ENCODE data around the gene MRE11. TPM values are rescaled to one million over a fixed set of nuclear protein-coding genes. Genes with fewer than 3 reads are reported as not detected.

Gene MRE11
- total and polyA plus RNA-seq, 10 of the 15 experiments (the other 5 are each of a cell fraction or from before 2014, with no cell fraction given): 16.2 to 39.2 (median 26.9) TPM

GRCh38 chr11:94519478-94520084 lies 25.9 kb upstream of the MRE11 start:
- no TSS peak for BruUV-seq (replicated peaks)
- Histone ChIP-seq H3K79me2 (ENCODE audit: control insufficient read depth, insufficient read depth, low read length) (no peaks in the 10 kb centered on the region), H3K27ac (ENCODE audit: control insufficient read depth, insufficient read depth) (no peak overlapping the region), H2AFZ (ENCODE audit: control insufficient read depth, low read depth, low read length) (no peak overlapping the region), H3K9me3 (replicated peaks; ENCODE audit: control insufficient read depth, insufficient read depth, low read length) (no peaks in the 10 kb centered on the region), H3K4me2 (ENCODE audit: control insufficient read depth, insufficient read depth) (no peak overlapping the region), H3K9ac (ENCODE audit: control insufficient read depth, insufficient read depth, low read length) (no peak overlapping the region), H3K4me1 (ENCODE audit: control insufficient read depth, insufficient read depth, low read length) (no peaks in the 10 kb centered on the region; the same call in 1 of the 2 replicates), H3K4me3 (no peak overlapping the region), H4K20me1 (ENCODE audit: control insufficient read depth, insufficient read depth) (no peaks in the 10 kb centered on the region), H3K27me3 (replicated peaks in 1 of 2; ENCODE audit: control insufficient read depth in 2 of 2, insufficient read depth in 2 of 2, low read length in 1 of 2) (no peaks in the 10 kb centered on the region), H3K36me3 (ENCODE audit: control insufficient read depth in 2 of 2, insufficient read depth in 2 of 2, low read length in 1 of 2) (no peaks in the 10 kb centered on the region)
- TF ChIP-seq, protein P1, sequence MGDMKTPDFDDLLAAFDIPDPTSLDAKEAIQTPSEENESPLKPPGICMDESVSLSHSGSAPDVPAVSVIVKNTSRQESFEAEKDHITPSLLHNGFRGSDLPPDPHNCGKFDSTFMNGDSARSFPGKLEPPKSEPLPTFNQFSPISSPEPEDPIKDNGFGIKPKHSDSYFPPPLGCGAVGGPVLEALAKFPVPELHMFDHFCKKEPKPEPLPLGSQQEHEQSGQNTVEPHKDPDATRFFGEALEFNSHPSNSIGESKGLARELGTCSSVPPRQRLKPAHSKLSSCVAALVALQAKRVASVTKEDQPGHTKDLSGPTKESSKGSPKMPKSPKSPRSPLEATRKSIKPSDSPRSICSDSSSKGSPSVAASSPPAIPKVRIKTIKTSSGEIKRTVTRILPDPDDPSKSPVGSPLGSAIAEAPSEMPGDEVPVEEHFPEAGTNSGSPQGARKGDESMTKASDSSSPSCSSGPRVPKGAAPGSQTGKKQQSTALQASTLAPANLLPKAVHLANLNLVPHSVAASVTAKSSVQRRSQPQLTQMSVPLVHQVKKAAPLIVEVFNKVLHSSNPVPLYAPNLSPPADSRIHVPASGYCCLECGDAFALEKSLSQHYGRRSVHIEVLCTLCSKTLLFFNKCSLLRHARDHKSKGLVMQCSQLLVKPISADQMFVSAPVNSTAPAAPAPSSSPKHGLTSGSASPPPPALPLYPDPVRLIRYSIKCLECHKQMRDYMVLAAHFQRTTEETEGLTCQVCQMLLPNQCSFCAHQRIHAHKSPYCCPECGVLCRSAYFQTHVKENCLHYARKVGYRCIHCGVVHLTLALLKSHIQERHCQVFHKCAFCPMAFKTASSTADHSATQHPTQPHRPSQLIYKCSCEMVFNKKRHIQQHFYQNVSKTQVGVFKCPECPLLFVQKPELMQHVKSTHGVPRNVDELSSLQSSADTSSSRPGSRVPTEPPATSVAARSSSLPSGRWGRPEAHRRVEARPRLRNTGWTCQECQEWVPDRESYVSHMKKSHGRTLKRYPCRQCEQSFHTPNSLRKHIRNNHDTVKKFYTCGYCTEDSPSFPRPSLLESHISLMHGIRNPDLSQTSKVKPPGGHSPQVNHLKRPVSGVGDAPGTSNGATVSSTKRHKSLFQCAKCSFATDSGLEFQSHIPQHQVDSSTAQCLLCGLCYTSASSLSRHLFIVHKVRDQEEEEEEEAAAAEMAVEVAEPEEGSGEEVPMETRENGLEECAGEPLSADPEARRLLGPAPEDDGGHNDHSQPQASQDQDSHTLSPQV (IDR thresholded peaks at IDR 0.05): peak; percentile 55; the same call in 1 of the 2 replicates
- TF ChIP-seq IRF3 (IDR thresholded peaks at IDR 0.05) (no peak), ZBTB40 (IDR thresholded peaks at IDR 0.05; ENCODE audit: borderline replicate concordance) (no peak), IRF4 (IDR thresholded peaks at IDR 0.05; ENCODE audit: low read depth, low read length) (no peak), SMC3 (IDR thresholded peaks at IDR 0.05; ENCODE audit: borderline replicate concordance, low read length) (peak; percentile 48; the same call in 1 of the 2 replicates), CTCF (IDR thresholded peaks at IDR 0.05 in 2 of 3, conservative IDR thresholded peaks at IDR 0.05 in 1 of 3; ENCODE audit: control insufficient read depth in 2 of 3, extremely low read depth in 1 of 3, insufficient read depth in 1 of 3, low read depth in 3 of 3, low read length in 3 of 3) (peak; percentile 37 to 47 (median 40); a peak in 5 of 6 replicates), CBX3 (IDR thresholded peaks at IDR 0.05; ENCODE audit: borderline replicate concordance, low read depth) (no peak), RAD21 (IDR thresholded peaks at IDR 0.05; ENCODE audit: insufficient read depth, low read depth, low read length) (peak; percentile 73)
- no peak for FAIRE-seq
- DNase-seq (ENCODE audit: low read depth, low spot score): no peak
- ChIA-PET RAD21 (ENCODE audit: unreplicated experiment) (interaction anchor here (0.9 to 6.5 kb wide), 13 partner anchors 10 to 104 kb away, joined by 3 to 121 read pairs (median 3); partner anchors contain the start of gene FUT4), POLR2A (interaction anchor here (0.7 to 1.2 kb wide), 4 partner anchors 28 to 560 kb away, joined by 3 to 4 read pairs (median 3); no protein-coding TSS in a partner anchor), SMC1A (ENCODE audit: uncharacterized antibody, unreplicated experiment) (interaction anchor here (0.6 to 13.5 kb wide), 16 partner anchors 10 to 377 kb away, joined by 3 to 216 read pairs (median 4); no protein-coding TSS in a partner anchor), CTCF (interaction anchor here (0.7 to 15.7 kb wide), 24 partner anchors 10 to 449 kb away, joined by 3 to 337 read pairs (median 4); no protein-coding TSS in a partner anchor)
- peak; percentile 78 for ATAC-seq
- in situ Hi-C loops (cut with MboI) (loop anchor here (5.0 kb wide), 1 partner anchor 78 kb away; no protein-coding TSS in a partner anchor), intact Hi-C loops (cut with micrococcal nuclease; ENCODE audit: unreplicated experiment) (loop anchor here (1.0 to 10.0 kb wide), 4 partner anchors 24 to 377 kb away; partner anchors contain the start of gene FUT4)
- WGBS (ENCODE audit: insufficient coverage, insufficient replicate concordance, low lambda C conversion rate, missing lambda C conversion rate): 0% methylated on average over 5 of the region's 5 CpGs
